Uterus (tissue), 4 donors: ENCODE measurements around the gene HMG20B. TPM values are rescaled to one million over a fixed set of nuclear protein-coding genes. Genes with fewer than 3 reads are reported as not detected.
A peak's percentile ranks its signal among the peaks of the same experiment; 100 is the strongest.
"Not testable (repeated sequence)": the region's sequence is repeated elsewhere in the genome, so short reads cannot be mapped to it uniquely, and the experiment has no call there.

ENCODE experiments used
- DNase-seq, 2 donors: peaks; one replicate each; pipeline ENCODE4 v3.0.0-alpha.2; 2019 to 2020
- H3K27ac ChIP-seq, 2 donors: fragments of 200-600 bp; sonication (generic); 1 replicate in 1 of 2; 2 replicates in 1 of 2; pipeline ENCODE4 v1.5.1; 2016 to 2018
- H3K27me3 ChIP-seq, 2 donors: fragments of 200-600 bp; sonication (generic); one replicate each; pipeline ENCODE4 v1.5.1; 2018 to 2019; ENCODE audit warnings: control low read depth in 1 of 2
- H3K36me3 ChIP-seq, 2 donors: fragments of 200-600 bp; sonication (generic); one replicate each; pipeline ENCODE4 v1.5.1; 2019; ENCODE audit warnings: control low read depth in 1 of 2
- H3K4me1 ChIP-seq, 2 donors: fragments of 200-600 bp; sonication (generic); one replicate each; pipeline ENCODE4 v1.5.1; 2018 to 2019; ENCODE audit warnings: control low read depth in 1 of 2
- H3K4me3 ChIP-seq, 2 donors: fragments of 200-600 bp; sonication (generic); 1 replicate in 1 of 2; 2 replicates in 1 of 2; pipeline ENCODE4 v1.5.1; 2018 to 2019; ENCODE audit warnings: mild to moderate bottlenecking in 1 of 2
- H3K9me3 ChIP-seq, 2 donors: fragments of 200-600 bp; sonication (generic); one replicate each; pipeline ENCODE4 v1.5.1; 2019; ENCODE audit warnings: control low read depth in 1 of 2
- CTCF ChIP-seq, 4 experiments: fragments of 200-600 bp in 2 of 4; fragments of 450-650 bp in 2 of 4; sonication (generic) in 2 of 4; IDR thresholded peaks; one replicate each; pipeline ENCODE4 v1.5.1; 2016 to 2019; ENCODE audit warnings: antibody characterized with exemption in 4 of 4, mild to moderate bottlenecking in 2 of 4, moderate library complexity in 1 of 4
- POLR2A ChIP-seq, 2 donors: fragments of 450-650 bp; IDR thresholded peaks; one replicate each; pipeline ENCODE4 v1.6.1; 2016; ENCODE audit warnings: antibody characterized with exemption in 2 of 2, mild to moderate bottlenecking in 1 of 2, moderate library complexity in 1 of 2
- intact Hi-C: fragments of 100-400 bp; cut with DNase I; formaldehyde crosslinking; loops from one replicate; pipeline ENCODE4 v1.15.1; 2023; ENCODE audit warnings: low total_unique reads
- total RNA-seq, 4 donors: library from RNA; depleted of rRNA in 3 of 4; stranded (reverse); fragments of >200 nt in 3 of 4; gene quantifications; one replicate each; pipeline versions ENCODE4 v1.1.0 to v1.2.4, GENCODE V29; 2014 to 2023
- donor health status: DM: yes; HTN: yes; CAD: no.

Gene HMG20B
- total RNA-seq, 4 donors from 2014 or later, result 52.9 to 232 (median 63.6) TPM

DNA sequence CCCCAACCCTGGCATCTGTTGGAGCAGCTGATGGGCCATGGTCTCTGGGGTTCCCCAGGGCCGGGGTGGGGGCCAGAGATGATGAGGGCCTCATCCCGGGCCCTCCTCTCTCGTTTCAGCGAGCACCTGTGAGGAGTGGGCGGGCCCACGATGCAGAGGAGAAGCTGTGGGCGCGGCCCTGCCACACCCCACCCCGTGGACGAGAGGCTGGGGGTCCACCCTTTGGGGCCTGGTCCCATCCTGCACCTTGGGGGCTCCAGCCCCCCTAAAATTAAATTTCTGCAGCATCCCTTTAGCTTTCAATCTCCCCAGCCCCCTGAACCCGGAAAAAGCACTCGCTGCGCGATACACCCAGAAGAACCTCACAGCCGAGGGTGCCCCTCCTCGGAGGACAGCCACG is 5.6 kb downstream of the HMG20B start:
- Histone ChIP-seq H3K36me3 (no peaks in the 10 kb centered on the region), H3K4me3 (no peak overlapping the region), H3K27me3 (no peaks in the 10 kb centered on the region), H3K27ac (no peak overlapping the region), H3K9me3 (no peaks in the 10 kb centered on the region), H3K4me1 (peaks cover 0 to 11% of the 10 kb centered on the region in 2 donors)
- intact Hi-C loops, result no loop called here
- DNase-seq, result no peak
- TF ChIP-seq CTCF (IDR thresholded peaks at IDR 0.05) (no peak), POLR2A (IDR thresholded peaks at IDR 0.05) (no peak)

GRCh38 chr19:3580156-3580934 is 7.6 kb downstream of the HMG20B start:
- intact Hi-C loops, result no loop called here

DNA sequence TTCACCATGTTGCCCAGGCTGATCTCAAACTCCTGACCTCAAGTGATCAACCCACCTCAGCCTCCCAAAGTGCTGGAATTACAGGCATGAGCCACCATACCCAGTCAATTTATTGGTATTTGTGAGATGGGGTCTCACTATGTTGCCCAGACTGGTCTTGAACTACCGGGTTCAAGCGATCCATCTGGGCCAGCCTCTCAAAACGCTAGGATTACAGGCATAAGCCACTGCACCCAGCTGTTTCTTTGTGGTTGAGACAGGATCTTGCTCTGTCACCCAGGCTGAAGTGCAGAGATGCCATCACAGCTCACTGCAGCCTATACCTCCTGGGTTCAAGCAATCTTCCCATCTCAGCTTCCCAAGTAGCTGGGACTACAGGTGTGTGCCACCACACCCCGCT is 9.0 kb downstream of the HMG20B start:
- H3K36me3 ChIP-seq, intact Hi-C loops, H3K27me3 ChIP-seq, H3K9me3 ChIP-seq, H3K4me3 ChIP-seq, DNase-seq, H3K27ac ChIP-seq, H3K4me1 ChIP-seq: not testable (repeated sequence)

More at GRCh38 chr19:3580156-3580934, 7.6 kb downstream of the HMG20B start:
- DNase-seq, result no peak
- Histone ChIP-seq H3K36me3 (no peaks in the 10 kb centered on the region), H3K9me3 (no peaks in the 10 kb centered on the region), H3K4me3 (no peak overlapping the region), H3K27me3 (peaks cover 0 to 3% of the 10 kb centered on the region in 2 donors), H3K4me1 (peaks cover 0 to 6% of the 10 kb centered on the region in 2 donors), H3K27ac (peak overlapping the region; percentile 9 to 11)
- no peak for TF ChIP-seq POLR2A (IDR thresholded peaks at IDR 0.05)
- no peak for TF ChIP-seq CTCF (IDR thresholded peaks at IDR 0.05)

DNA sequence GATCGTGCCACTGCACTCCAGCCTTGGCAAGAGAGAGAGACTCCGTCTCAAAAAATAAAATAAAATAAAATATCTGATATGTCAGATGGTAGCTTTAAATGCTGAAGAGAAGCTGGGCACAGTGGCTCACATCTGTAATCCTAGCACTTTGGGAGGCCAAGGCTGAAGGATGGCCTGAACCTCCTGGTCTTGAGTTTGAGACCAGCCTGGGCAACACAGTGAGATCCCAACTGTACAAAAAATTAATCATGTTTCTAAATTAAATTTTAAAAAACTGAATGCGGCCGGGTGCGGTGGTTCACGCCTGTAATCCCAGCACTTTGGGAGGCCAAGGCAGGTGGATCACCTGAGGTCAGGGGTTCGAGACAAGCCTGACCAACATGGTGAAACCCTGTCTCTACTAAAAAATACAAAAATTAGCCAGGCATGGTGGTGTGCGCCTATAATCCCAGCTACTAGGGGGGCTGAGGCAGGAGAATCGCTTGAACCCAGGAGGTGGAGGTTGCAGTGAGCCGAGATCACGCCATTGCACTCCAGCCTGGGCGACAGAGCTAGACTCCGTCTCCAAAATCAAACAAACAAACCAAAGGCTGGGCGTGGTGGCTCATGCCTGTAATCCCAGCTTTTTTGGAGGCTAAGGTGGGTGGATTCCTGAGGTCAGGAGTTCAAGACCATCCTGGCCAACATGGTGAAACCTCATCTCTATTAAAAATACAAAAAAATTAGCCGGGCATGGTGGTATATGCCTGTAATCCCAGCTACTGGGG is 11.5 kb downstream of the HMG20B start:
- DNase-seq, H3K27me3 ChIP-seq, H3K4me1 ChIP-seq, intact Hi-C loops, H3K9me3 ChIP-seq, H3K4me3 ChIP-seq, H3K36me3 ChIP-seq, H3K27ac ChIP-seq: not testable (repeated sequence)

DNA sequence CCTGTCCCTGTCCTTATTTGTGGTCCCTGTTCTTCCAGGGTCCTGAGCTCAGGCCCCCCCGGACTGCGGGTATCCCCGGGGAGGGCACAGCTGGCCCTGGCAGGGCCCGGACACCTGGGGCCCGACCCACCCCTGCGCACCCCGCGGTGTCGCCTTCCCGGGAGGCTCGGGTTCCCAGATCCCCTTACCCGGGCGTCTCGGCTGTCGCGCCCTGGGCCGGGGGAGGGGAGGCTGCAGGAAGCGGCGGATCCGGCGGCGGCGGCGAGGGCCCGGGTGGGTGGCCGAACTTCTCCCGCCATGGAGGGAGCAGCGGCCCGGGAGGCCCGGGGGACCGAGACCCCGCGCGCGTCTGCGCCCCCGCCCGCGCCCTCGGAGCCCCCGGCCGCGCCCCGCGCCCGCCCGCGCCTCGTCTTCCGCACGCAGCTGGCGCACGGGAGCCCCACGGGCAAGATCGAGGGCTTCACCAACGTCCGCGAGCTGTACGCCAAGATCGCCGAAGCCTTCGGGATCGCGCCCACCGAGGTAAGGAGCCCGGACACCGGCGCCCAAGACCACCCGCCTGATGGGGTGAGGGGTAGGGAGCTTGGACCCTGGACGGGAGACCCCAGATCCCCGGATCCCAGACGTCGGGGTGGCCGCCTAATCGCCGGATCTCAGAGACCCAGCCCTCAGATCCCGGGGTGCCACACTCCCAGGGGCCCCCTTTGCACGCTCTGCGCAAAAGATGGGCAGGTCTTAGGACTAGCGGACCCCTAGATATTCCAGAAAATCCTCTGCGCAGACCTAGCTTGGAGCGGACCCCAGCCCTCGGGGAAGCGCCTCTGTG is 12.8 kb downstream of the HMG20B start, which contains the start of gene GIPC3:
TSS of gene GIPC3 (plus strand) at position 178 of the 826 bp plus-strand sequence. CDS start at position 298, 120 bp downstream.
- TF ChIP-seq CTCF (IDR thresholded peaks at IDR 0.05) (no peak), POLR2A (IDR thresholded peaks at IDR 0.05) (no peak)
- H3K36me3 ChIP-seq, result no peaks in the 10 kb centered on the region
- no peak for DNase-seq
- H3K27me3 ChIP-seq, result peaks cover 0 to 3% of the 10 kb centered on the region in 2 donors
- H3K4me3 ChIP-seq, result peak within 1 kb of the TSS in 1 of 2 donors; percentile 5
- no peaks in the 10 kb centered on the region for H3K9me3 ChIP-seq
- intact Hi-C loops, result no loop called here
- H3K4me1 ChIP-seq, result no peaks in the 10 kb centered on the region
- H3K27ac ChIP-seq, result no peak within 1 kb of the TSS
